ENCODE data around the gene HS6ST1. TPM values are rescaled to one million over a fixed set of nuclear protein-coding genes. Genes with fewer than 3 reads are reported as not detected.

Gene HS6ST1
- total RNA-seq, 1 donor from 2014 or later = 31.1 TPM

DNA sequence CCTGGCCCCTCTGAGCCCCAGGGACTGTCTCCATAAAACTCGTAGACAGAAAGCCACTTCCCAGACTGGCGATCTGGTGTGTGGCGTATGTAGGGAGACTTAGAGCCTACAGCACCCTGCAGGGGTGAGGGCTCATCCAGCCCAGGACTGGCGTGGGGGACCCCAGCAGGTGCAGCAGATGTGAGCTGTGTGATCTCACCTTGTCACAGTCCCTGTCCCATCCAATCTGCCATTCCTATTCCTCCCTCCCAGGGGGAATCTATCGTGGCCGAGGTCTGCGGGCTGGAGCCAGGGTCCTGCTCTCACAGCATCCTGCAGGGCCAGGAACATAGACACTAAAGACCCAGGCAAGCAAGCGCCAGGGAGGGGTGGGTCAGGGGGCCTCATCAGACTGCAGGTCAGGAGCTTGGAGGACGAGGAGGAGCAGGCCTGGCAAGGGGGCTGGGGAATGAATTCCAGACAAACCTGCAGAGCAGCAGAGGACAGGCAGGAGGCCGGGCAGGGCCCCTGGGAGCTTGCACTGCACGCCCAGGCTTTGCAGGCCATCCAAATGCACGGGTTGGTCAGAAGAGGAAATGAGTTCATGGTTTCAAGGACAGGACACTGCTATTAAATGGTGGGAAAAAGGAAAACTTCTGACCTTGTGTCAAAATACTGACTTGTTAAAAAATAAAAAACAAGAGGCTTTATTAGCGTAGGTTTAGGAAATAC lies 32.5 kb downstream of the HS6ST1 start:
- Mint-ChIP-seq H3K9me3 (peaks cover 2% of the 10 kb centered on the region), H3K27ac (no peak overlapping the region), H3K36me3 (peaks cover 8% of the 10 kb centered on the region), H3K4me3 (no peak overlapping the region), H3K27me3 (ENCODE audit: insufficient read depth, low read depth) (no peaks in the 10 kb centered on the region), H3K4me1 (peaks cover 16% of the 10 kb centered on the region)
- no peak for DNase-seq (ENCODE audit: low spot score)
- H3F3A ChIP-seq (ENCODE audit: low read depth) = no peaks in the 10 kb centered on the region
- H3K4me2 ChIP-seq = no peak overlapping the region
- H3K27ac ChIP-seq = no peak overlapping the region
- no peaks in the 10 kb centered on the region for H3K36me3 ChIP-seq
- peaks cover 96% of the 10 kb centered on the region for H3K79me2 ChIP-seq (ENCODE audit: low read depth)
- H2AFZ ChIP-seq (replicated peaks) = no peak overlapping the region
- no peaks in the 10 kb centered on the region for H3K27me3 ChIP-seq
- no peaks in the 10 kb centered on the region for H3K9me3 ChIP-seq (ENCODE audit: low read depth)
- peaks cover 15% of the 10 kb centered on the region for H3K4me1 ChIP-seq
- H3K4me3 ChIP-seq = no peak overlapping the region
- peaks cover 100% of the 10 kb centered on the region for H4K20me1 ChIP-seq (ENCODE audit: low read depth)
- H3K9ac ChIP-seq = no peak overlapping the region
- TF ChIP-seq, protein P1, sequence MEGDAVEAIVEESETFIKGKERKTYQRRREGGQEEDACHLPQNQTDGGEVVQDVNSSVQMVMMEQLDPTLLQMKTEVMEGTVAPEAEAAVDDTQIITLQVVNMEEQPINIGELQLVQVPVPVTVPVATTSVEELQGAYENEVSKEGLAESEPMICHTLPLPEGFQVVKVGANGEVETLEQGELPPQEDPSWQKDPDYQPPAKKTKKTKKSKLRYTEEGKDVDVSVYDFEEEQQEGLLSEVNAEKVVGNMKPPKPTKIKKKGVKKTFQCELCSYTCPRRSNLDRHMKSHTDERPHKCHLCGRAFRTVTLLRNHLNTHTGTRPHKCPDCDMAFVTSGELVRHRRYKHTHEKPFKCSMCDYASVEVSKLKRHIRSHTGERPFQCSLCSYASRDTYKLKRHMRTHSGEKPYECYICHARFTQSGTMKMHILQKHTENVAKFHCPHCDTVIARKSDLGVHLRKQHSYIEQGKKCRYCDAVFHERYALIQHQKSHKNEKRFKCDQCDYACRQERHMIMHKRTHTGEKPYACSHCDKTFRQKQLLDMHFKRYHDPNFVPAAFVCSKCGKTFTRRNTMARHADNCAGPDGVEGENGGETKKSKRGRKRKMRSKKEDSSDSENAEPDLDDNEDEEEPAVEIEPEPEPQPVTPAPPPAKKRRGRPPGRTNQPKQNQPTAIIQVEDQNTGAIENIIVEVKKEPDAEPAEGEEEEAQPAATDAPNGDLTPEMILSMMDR (IDR thresholded peaks at IDR 0.05) = no peak
- TF ChIP-seq EZH2 (IDR thresholded peaks at IDR 0.05) = no peak

DNA sequence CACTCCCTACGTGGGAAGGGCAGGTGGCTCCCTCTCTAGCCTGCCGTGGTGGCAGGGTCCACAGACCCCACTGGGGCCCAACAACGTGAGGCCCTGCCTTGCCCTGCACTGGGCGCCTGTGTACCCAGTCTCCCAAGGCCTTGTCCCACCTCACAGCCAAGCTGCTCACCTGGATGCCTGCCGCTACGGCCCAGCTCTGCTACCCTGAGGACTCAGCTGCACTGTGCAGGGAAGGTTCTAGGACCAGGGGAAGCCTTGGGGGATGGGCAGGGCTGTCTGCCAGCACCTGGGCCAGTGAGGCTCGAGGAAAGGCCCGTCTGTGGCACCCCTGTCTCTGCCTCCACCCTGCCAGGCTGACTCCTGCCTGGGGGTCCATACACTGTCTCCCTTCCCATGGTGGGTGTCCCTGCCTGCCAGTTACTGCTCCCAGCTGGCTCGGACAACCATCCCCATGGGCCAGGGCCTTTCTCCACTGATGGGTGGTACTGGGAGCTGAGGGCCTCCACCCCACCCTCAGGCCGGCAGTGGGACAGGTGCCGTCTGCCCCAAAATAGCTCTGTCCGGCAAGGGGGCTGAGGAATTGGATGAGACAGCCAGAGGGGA lies 33.2 kb downstream of the HS6ST1 start:
- Histone ChIP-seq H3K79me2 (ENCODE audit: low read depth) (peaks cover 93% of the 10 kb centered on the region), H4K20me1 (ENCODE audit: low read depth) (peaks cover 100% of the 10 kb centered on the region), H3K27ac (no peak overlapping the region), H3K4me2 (no peak overlapping the region), H3K9me3 (ENCODE audit: low read depth) (no peaks in the 10 kb centered on the region), H3K36me3 (no peaks in the 10 kb centered on the region), H2AFZ (replicated peaks) (no peak overlapping the region), H3F3A (ENCODE audit: low read depth) (no peaks in the 10 kb centered on the region), H3K4me3 (no peak overlapping the region), H3K9ac (no peak overlapping the region), H3K4me1 (peaks cover 15% of the 10 kb centered on the region), H3K27me3 (no peaks in the 10 kb centered on the region)
- Mint-ChIP-seq H3K4me1 (peaks cover 16% of the 10 kb centered on the region), H3K4me3 (no peak overlapping the region), H3K27me3 (ENCODE audit: insufficient read depth, low read depth) (no peaks in the 10 kb centered on the region), H3K27ac (no peak overlapping the region), H3K36me3 (peaks cover 7% of the 10 kb centered on the region), H3K9me3 (peaks cover 2% of the 10 kb centered on the region)
- no peak for DNase-seq (ENCODE audit: low spot score)
- TF ChIP-seq EZH2phosphoT487 (IDR thresholded peaks at IDR 0.05) = no peak
- TF ChIP-seq, protein P1 (IDR thresholded peaks at IDR 0.05) = no peak
- no peak for TF ChIP-seq EZH2 (IDR thresholded peaks at IDR 0.05)

GRCh38 chr2:128284841-128285240 lies 33.8 kb downstream of the HS6ST1 start:
- no peak overlapping the region for H3K4me2 ChIP-seq
- H3K4me3 ChIP-seq = no peak overlapping the region
- no peaks in the 10 kb centered on the region for H3K9me3 Mint-ChIP-seq
- H3K9ac ChIP-seq = no peak overlapping the region
- DNase-seq (ENCODE audit: low spot score) = no peak
- H3K79me2 ChIP-seq (ENCODE audit: low read depth) = peaks cover 87% of the 10 kb centered on the region
- no peak overlapping the region for H3K4me3 Mint-ChIP-seq
- no peak overlapping the region for H2AFZ ChIP-seq (replicated peaks)
- H3K9me3 ChIP-seq (ENCODE audit: low read depth) = no peaks in the 10 kb centered on the region
- H3K36me3 ChIP-seq = no peaks in the 10 kb centered on the region
- peaks cover 16% of the 10 kb centered on the region for H3K4me1 Mint-ChIP-seq
- no peak overlapping the region for H3K27ac ChIP-seq
- peaks cover 4% of the 10 kb centered on the region for H3K36me3 Mint-ChIP-seq
- H3K27me3 ChIP-seq = no peaks in the 10 kb centered on the region
- TF ChIP-seq, protein P1 (IDR thresholded peaks at IDR 0.05) = no peak
- TF ChIP-seq EZH2 (IDR thresholded peaks at IDR 0.05) (no peak), EZH2phosphoT487 (IDR thresholded peaks at IDR 0.05) (no peak)
- H3F3A ChIP-seq (ENCODE audit: low read depth) = no peaks in the 10 kb centered on the region
- H4K20me1 ChIP-seq (ENCODE audit: low read depth) = peaks cover 100% of the 10 kb centered on the region
- peaks cover 9% of the 10 kb centered on the region for H3K4me1 ChIP-seq
- H3K27me3 Mint-ChIP-seq (ENCODE audit: insufficient read depth, low read depth) = no peaks in the 10 kb centered on the region
- H3K27ac Mint-ChIP-seq = no peak overlapping the region

Data from neural progenitor cell (in vitro differentiated cells).